ENCODE data around the gene ZNF718.
A peak's percentile ranks its signal among the peaks of the same experiment; 100 is the strongest.
"Not testable (repeated sequence)": the region's sequence is repeated elsewhere in the genome, so short reads cannot be mapped to it uniquely, and the experiment has no call there.

Gene ZNF718

GRCh38 chr4:124275-125081 lies at the start of gene ZNF718:
TSS of gene ZNF718 (plus strand) at chr4:124501. CDS start at chr4:124671, 170 bp downstream.
- peak within 1 kb of the TSS; percentile 90 for H3K4me3 ChIP-seq (ENCODE audit: low read depth, low read length)
- DNase-seq (ENCODE audit: low read depth) = peak; percentile 98
- TF ChIP-seq, protein P1, sequence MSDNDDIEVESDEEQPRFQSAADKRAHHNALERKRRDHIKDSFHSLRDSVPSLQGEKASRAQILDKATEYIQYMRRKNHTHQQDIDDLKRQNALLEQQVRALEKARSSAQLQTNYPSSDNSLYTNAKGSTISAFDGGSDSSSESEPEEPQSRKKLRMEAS (IDR thresholded peaks at IDR 0.05; ENCODE audit: low read depth, low read length) = no peak
- peak; percentile 90 for TF ChIP-seq POLR2A (IDR thresholded peaks at IDR 0.05; ENCODE audit: extremely low read depth, insufficient read length)

DNA sequence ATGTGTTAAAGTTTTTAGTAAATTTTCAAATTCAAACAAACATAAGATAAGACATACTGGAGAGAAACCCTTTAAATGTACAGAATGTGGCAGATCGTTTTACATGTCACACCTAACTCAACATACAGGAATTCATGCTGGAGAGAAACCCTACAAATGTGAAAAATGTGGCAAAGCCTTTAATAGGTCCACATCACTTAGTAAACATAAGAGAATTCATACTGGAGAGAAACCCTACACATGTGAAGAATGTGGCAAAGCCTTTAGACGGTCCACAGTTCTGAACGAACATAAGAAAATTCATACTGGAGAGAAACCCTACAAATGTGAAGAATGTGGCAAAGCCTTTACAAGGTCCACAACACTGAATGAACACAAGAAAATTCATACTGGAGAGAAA lies 38.4 kb upstream of the ZNF718 start:
- TF ChIP-seq POLR2A (IDR thresholded peaks at IDR 0.05; ENCODE audit: extremely low read depth, insufficient read length) (no peak), MYC (IDR thresholded peaks at IDR 0.05; ENCODE audit: low read depth, low read length) (no peak)
- TF ChIP-seq, protein P1 (IDR thresholded peaks at IDR 0.05; ENCODE audit: low read depth, low read length) = no peak
- TF ChIP-seq, protein P2, sequence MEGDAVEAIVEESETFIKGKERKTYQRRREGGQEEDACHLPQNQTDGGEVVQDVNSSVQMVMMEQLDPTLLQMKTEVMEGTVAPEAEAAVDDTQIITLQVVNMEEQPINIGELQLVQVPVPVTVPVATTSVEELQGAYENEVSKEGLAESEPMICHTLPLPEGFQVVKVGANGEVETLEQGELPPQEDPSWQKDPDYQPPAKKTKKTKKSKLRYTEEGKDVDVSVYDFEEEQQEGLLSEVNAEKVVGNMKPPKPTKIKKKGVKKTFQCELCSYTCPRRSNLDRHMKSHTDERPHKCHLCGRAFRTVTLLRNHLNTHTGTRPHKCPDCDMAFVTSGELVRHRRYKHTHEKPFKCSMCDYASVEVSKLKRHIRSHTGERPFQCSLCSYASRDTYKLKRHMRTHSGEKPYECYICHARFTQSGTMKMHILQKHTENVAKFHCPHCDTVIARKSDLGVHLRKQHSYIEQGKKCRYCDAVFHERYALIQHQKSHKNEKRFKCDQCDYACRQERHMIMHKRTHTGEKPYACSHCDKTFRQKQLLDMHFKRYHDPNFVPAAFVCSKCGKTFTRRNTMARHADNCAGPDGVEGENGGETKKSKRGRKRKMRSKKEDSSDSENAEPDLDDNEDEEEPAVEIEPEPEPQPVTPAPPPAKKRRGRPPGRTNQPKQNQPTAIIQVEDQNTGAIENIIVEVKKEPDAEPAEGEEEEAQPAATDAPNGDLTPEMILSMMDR (IDR thresholded peaks at IDR 0.05; ENCODE audit: low read depth, low read length) = no peak
- no peak overlapping the region for H3K4me3 ChIP-seq (ENCODE audit: low read depth, low read length)
- DNase-seq (ENCODE audit: low read depth) = no peak

GRCh38 chr4:86559-87324 lies 37.6 kb upstream of the ZNF718 start:
- not testable (repeated sequence) for H3K4me3 ChIP-seq (ENCODE audit: low read depth, low read length); DNase-seq (ENCODE audit: low read depth)

GRCh38 chr4:98386-98785 lies 25.9 kb upstream of the ZNF718 start:
- no peak for DNase-seq (ENCODE audit: low read depth)
- H3K4me3 ChIP-seq (ENCODE audit: low read depth, low read length) = no peak overlapping the region
- TF ChIP-seq POLR2A (IDR thresholded peaks at IDR 0.05; ENCODE audit: extremely low read depth, insufficient read length) = no peak
- no peak for TF ChIP-seq MYC (IDR thresholded peaks at IDR 0.05; ENCODE audit: low read depth, low read length)
- TF ChIP-seq, protein P1 (IDR thresholded peaks at IDR 0.05; ENCODE audit: low read depth, low read length) = no peak
- TF ChIP-seq, protein P2 (IDR thresholded peaks at IDR 0.05; ENCODE audit: low read depth, low read length) = no peak

DNA sequence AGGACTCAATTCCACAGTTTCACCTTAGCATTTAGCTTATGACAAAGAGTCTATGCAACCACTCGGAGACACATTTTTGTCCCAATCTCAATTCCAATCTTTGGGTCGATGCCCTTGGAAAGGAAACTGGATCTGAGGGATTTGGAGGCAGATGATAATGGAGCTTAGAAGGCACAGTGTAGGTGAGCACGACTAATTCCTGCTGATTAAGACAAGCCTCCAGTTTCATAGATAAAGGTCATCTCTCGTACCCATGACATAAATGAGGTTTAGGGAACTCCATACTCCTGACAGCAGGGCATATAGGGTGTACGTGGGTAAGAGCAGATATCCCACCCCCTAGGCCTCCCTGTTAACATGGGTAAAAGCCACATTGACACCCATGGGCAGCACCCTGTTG lies 24.4 kb upstream of the ZNF718 start:
- TF ChIP-seq MYC (IDR thresholded peaks at IDR 0.05; ENCODE audit: low read depth, low read length) = no peak
- TF ChIP-seq POLR2A (IDR thresholded peaks at IDR 0.05; ENCODE audit: extremely low read depth, insufficient read length) = no peak
- TF ChIP-seq, protein P1 (IDR thresholded peaks at IDR 0.05; ENCODE audit: low read depth, low read length) = no peak
- TF ChIP-seq, protein P2 (IDR thresholded peaks at IDR 0.05; ENCODE audit: low read depth, low read length) = no peak
- peak; percentile 33 for DNase-seq (ENCODE audit: low read depth)

DNA sequence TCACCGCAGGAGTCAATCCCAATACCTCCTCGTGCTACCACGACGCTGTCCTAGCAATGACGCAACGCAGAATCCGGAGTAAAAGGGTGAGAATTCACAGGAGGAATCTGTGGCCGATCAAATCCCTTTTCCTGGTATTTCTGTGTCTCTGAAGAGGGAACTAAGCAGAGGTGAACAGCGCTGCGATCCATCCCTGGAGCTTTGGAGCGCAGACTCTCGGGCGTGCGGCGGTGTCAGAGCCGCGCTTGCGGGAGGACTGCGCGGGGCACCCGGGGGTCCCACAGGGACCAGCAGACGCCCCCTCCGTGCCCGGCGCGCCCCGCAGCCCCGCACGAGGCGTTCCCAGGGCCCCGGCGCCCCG lies 17.2 kb upstream of the ZNF718 start:
- H3K4me3 ChIP-seq (ENCODE audit: low read depth, low read length) = no peak overlapping the region
- DNase-seq (ENCODE audit: low read depth) = no peak
- TF ChIP-seq POLR2A (IDR thresholded peaks at IDR 0.05; ENCODE audit: extremely low read depth, insufficient read length) (no peak), MYC (IDR thresholded peaks at IDR 0.05; ENCODE audit: low read depth, low read length) (no peak)
- TF ChIP-seq, protein P2 (IDR thresholded peaks at IDR 0.05; ENCODE audit: low read depth, low read length) = no peak
- TF ChIP-seq, protein P1 (IDR thresholded peaks at IDR 0.05; ENCODE audit: low read depth, low read length) = no peak

More for the DNA sequence above, 24.4 kb upstream of the ZNF718 start:
- no peak overlapping the region for H3K4me3 ChIP-seq (ENCODE audit: low read depth, low read length)

Data from NB4 (cell line).